Stimulated activated effector memory CD8-positive, alpha-beta T cell treated with anti-CD3 and anti-CD28 coated beads, Interleukin-12 subunit alpha, Interleukin-12 subunit beta, amount 100 ng/mL, for 72 hours (primary cell): Measurements from ENCODE around the gene APOC3.
"Not testable (repeated sequence)": the region's sequence is repeated elsewhere in the genome, so short reads cannot be mapped to it uniquely, and the experiment has no call there.

Source experiments
- ATAC-seq: fragments of 150-1000 bp; cut with Tn5 transposase; 2 replicates; pipeline ENCODE4 v1.10.0; 2021
- DNase-seq, 2 donors: peaks; one replicate each; pipeline ENCODE4 v3.0.0; 2021 to 2022; ENCODE audit warnings: low spot score in 2 of 2
- H3K27ac Mint-ChIP-seq: one replicate; pipeline ENCODE4 v1.8.0; 2022; ENCODE audit warnings: mild to moderate bottlenecking, mixed read lengths
- H3K36me3 Mint-ChIP-seq: one replicate; pipeline ENCODE4 v1.8.0; 2022; ENCODE audit warnings: mild to moderate bottlenecking, mixed read lengths
- H3K4me1 Mint-ChIP-seq: one replicate; pipeline ENCODE4 v1.8.0; 2022; ENCODE audit warnings: mixed read lengths
- H3K4me3 Mint-ChIP-seq: one replicate; pipeline ENCODE4 v1.8.0; 2022; ENCODE audit warnings: mild to moderate bottlenecking, mixed read lengths
- H3K9me3 Mint-ChIP-seq: one replicate; pipeline ENCODE4 v1.8.0; 2022; ENCODE audit warnings: mixed read lengths

APOC3 gene

GRCh38 chr11:116793772-116794097 is 36.0 kb upstream of the APOC3 start:
- no peaks in the 10 kb centered on the region for H3K36me3 Mint-ChIP-seq
- no peak overlapping the region for H3K4me3 Mint-ChIP-seq
- H3K4me1 Mint-ChIP-seq, result peaks cover 16% of the 10 kb centered on the region

GRCh38 chr11:116794851-116795250 is 34.9 kb upstream of the APOC3 start:
- H3K27ac Mint-ChIP-seq, result no peak overlapping the region
- no peaks in the 10 kb centered on the region for H3K36me3 Mint-ChIP-seq
- no peak overlapping the region for H3K4me3 Mint-ChIP-seq
- H3K4me1 Mint-ChIP-seq, result peaks cover 11% of the 10 kb centered on the region
- no peaks in the 10 kb centered on the region for H3K9me3 Mint-ChIP-seq
- DNase-seq (no peak), ATAC-seq (no peak)

More at GRCh38 chr11:116793772-116794097, 36.0 kb upstream of the APOC3 start:
- Mint-ChIP-seq H3K9me3 (no peaks in the 10 kb centered on the region), H3K27ac (no peak overlapping the region)
- DNase-seq, result no peak
- no peak for ATAC-seq

- Mint-ChIP-seq H3K9me3 (no peaks in the 10 kb centered on the region), H3K36me3 (no peaks in the 10 kb centered on the region), H3K4me1 (peaks cover under 1% of the 10 kb centered on the region), H3K4me3 (no peak overlapping the region), H3K27ac (no peak overlapping the region)
- ATAC-seq (no peak), DNase-seq (no peak)
Measured at GRCh38 chr11:116796548-116796947, 33.2 kb upstream of the APOC3 start.

GRCh38 chr11:116797816-116798215 is 31.9 kb upstream of the APOC3 start:
- no peak for DNase-seq
- no peaks in the 10 kb centered on the region for H3K4me1 Mint-ChIP-seq
- ATAC-seq, result no peak
- H3K36me3 Mint-ChIP-seq, result no peaks in the 10 kb centered on the region
- no peak overlapping the region for H3K27ac Mint-ChIP-seq
- H3K4me3 Mint-ChIP-seq, result no peak overlapping the region
- H3K9me3 Mint-ChIP-seq, result no peaks in the 10 kb centered on the region

- H3K4me1 Mint-ChIP-seq, result no peaks in the 10 kb centered on the region
- peak; percentile 95 for ATAC-seq
- no peaks in the 10 kb centered on the region for H3K9me3 Mint-ChIP-seq
- H3K27ac Mint-ChIP-seq, result no peak overlapping the region
- no peak overlapping the region for H3K4me3 Mint-ChIP-seq
- no peaks in the 10 kb centered on the region for H3K36me3 Mint-ChIP-seq
- no peak for DNase-seq
Measured at GRCh38 chr11:116798368-116798767, 31.3 kb upstream of the APOC3 start.

GRCh38 chr11:116800610-116801009 is 29.1 kb upstream of the APOC3 start:
- ATAC-seq (no peak), DNase-seq (no peak)
- H3K4me1 Mint-ChIP-seq, result no peaks in the 10 kb centered on the region
- H3K36me3 Mint-ChIP-seq, result no peaks in the 10 kb centered on the region
- H3K27ac Mint-ChIP-seq, result no peak overlapping the region
- H3K4me3 Mint-ChIP-seq, result no peak overlapping the region
- no peaks in the 10 kb centered on the region for H3K9me3 Mint-ChIP-seq

- not testable (repeated sequence) for DNase-seq, H3K36me3 Mint-ChIP-seq, H3K4me3 Mint-ChIP-seq, H3K9me3 Mint-ChIP-seq, H3K27ac Mint-ChIP-seq, H3K4me1 Mint-ChIP-seq, ATAC-seq
Measured at GRCh38 chr11:116801662-116802061, 28.0 kb upstream of the APOC3 start.

GRCh38 chr11:116804001-116804400 is 25.7 kb upstream of the APOC3 start:
- Mint-ChIP-seq H3K36me3 (no peaks in the 10 kb centered on the region), H3K27ac (no peak overlapping the region), H3K4me1 (no peaks in the 10 kb centered on the region), H3K9me3 (no peaks in the 10 kb centered on the region), H3K4me3 (no peak overlapping the region)
- ATAC-seq, result no peak
- DNase-seq, result no peak

GRCh38 chr11:116807601-116808261 is 22.0 kb upstream of the APOC3 start:
- Mint-ChIP-seq H3K4me3 (no peak overlapping the region), H3K9me3 (no peaks in the 10 kb centered on the region), H3K4me1 (no peaks in the 10 kb centered on the region), H3K36me3 (no peaks in the 10 kb centered on the region), H3K27ac (no peak overlapping the region)
- no peak for DNase-seq
- no peak for ATAC-seq

GRCh38 chr11:116808262-116809175 is 21.2 kb upstream of the APOC3 start:
- H3K4me1 Mint-ChIP-seq, result no peaks in the 10 kb centered on the region
- H3K27ac Mint-ChIP-seq, result no peak overlapping the region
- no peaks in the 10 kb centered on the region for H3K9me3 Mint-ChIP-seq
- H3K36me3 Mint-ChIP-seq, result no peaks in the 10 kb centered on the region
- DNase-seq, result no peak
- ATAC-seq, result no peak
- no peak overlapping the region for H3K4me3 Mint-ChIP-seq

GRCh38 chr11:116811194-116811593 is 18.5 kb upstream of the APOC3 start:
- Mint-ChIP-seq H3K4me1 (no peaks in the 10 kb centered on the region), H3K36me3 (no peaks in the 10 kb centered on the region), H3K4me3 (no peak overlapping the region), H3K9me3 (no peaks in the 10 kb centered on the region), H3K27ac (no peak overlapping the region)
- DNase-seq (no peak), ATAC-seq (no peak)

- Mint-ChIP-seq H3K27ac (no peak overlapping the region), H3K36me3 (no peaks in the 10 kb centered on the region), H3K4me3 (no peak overlapping the region), H3K4me1 (no peaks in the 10 kb centered on the region), H3K9me3 (no peaks in the 10 kb centered on the region)
- ATAC-seq, result no peak
- no peak for DNase-seq
Measured at GRCh38 chr11:116812109-116812508, 17.6 kb upstream of the APOC3 start.

GRCh38 chr11:116813170-116813569 is 16.5 kb upstream of the APOC3 start:
- Mint-ChIP-seq H3K9me3 (no peaks in the 10 kb centered on the region), H3K27ac (no peak overlapping the region), H3K36me3 (no peaks in the 10 kb centered on the region), H3K4me3 (no peak overlapping the region), H3K4me1 (no peaks in the 10 kb centered on the region)
- peak; percentile 47 for ATAC-seq
- no peak for DNase-seq

- Mint-ChIP-seq H3K36me3 (no peaks in the 10 kb centered on the region), H3K9me3 (no peaks in the 10 kb centered on the region), H3K4me3 (no peak overlapping the region), H3K4me1 (no peaks in the 10 kb centered on the region), H3K27ac (peak overlapping the region; percentile 54)
- no peak for DNase-seq
- no peak for ATAC-seq
Measured at GRCh38 chr11:116813781-116814471, 15.8 kb upstream of the APOC3 start.

GRCh38 chr11:116814502-116814901 is 15.2 kb upstream of the APOC3 start:
- H3K36me3 Mint-ChIP-seq, result no peaks in the 10 kb centered on the region
- no peaks in the 10 kb centered on the region for H3K9me3 Mint-ChIP-seq
- H3K4me3 Mint-ChIP-seq, result no peak overlapping the region
- no peak for ATAC-seq
- DNase-seq, result no peak
- no peak overlapping the region for H3K27ac Mint-ChIP-seq
- no peaks in the 10 kb centered on the region for H3K4me1 Mint-ChIP-seq

GRCh38 chr11:116819049-116819448 is 10.7 kb upstream of the APOC3 start:
- H3K4me3 Mint-ChIP-seq, result no peak overlapping the region
- H3K36me3 Mint-ChIP-seq, result no peaks in the 10 kb centered on the region
- ATAC-seq (no peak), DNase-seq (no peak)
- H3K4me1 Mint-ChIP-seq, result no peaks in the 10 kb centered on the region
- H3K9me3 Mint-ChIP-seq, result no peaks in the 10 kb centered on the region
- no peak overlapping the region for H3K27ac Mint-ChIP-seq
